ENCODE data around the gene BRSK1. TPM values are rescaled to one million over a fixed set of nuclear protein-coding genes. Genes with fewer than 3 reads are reported as not detected.

BRSK1 gene
- total and polyA plus RNA-seq, 2 of the 13 experiments (the other 11 are each of a cell fraction or from before 2014, with no cell fraction given) = 0.18 to 1.2 TPM

DNA sequence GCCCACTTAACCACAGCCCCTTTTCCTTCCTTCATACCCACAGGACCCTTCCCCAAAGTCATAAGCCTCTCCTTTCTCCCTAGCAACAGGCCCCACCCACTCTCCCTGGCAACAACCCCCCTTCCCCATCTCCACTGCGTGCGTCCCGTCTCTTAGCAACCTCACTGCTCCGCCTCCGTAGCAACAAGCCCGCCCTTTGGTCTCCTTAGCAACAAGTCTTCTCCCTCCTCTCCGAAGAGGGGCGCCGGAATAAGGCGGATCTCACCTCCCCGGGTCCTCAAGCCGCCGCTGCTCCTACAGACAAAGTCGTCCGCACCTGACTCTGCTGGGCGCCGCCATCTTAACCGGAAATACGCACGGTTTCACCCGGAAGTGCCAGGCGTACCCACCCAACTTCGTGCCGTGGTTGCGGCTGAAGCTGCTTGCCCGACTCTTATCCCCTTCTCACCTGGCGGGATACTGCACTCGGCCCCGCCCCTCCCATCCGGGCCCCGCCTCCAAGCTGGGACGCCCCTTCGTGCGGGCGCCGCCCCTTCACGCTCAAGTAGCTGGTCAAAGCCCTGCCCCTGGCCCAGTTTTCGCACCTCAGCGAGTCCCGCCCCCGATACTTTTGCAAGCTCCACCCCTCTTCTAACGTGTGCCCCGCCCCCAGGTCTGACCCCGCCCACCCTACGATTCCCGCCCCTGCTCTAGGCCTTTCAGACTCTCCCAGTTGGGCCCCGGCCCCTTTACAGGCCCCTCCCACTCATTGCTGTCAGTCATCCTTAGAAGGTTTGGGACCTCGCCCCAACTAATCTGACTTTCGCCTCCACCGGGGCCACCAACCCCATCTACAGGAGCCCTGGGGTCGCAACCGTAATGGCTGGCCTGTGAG is 3.8 kb upstream of the BRSK1 start, which contains the start of gene HSPBP1 (continued):
- TF ChIP-seq, protein P1, sequence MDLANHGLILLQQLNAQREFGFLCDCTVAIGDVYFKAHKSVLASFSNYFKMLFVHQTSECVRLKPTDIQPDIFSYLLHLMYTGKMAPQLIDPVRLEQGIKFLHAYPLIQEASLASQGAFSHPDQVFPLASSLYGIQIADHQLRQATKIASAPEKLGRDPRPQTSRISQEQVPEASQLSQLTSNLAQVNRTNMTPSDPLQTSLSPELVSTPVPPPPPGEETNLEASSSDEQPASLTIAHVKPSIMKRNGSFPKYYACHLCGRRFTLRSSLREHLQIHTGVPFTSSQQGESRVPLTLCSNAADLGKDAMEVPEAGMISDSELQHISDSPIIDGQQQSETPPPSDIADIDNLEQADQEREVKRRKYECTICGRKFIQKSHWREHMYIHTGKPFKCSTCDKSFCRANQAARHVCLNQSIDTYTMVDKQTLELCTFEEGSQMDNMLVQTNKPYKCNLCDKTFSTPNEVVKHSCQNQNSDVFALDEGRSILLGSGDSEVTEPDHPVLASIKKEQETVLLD (CRISPR knock-in tag; IDR thresholded peaks at IDR 0.05; ENCODE audit: low read depth) = 0 out of 2 replicates have a peak, but pooled peaks have one; percentile 38
- TF ChIP-seq SP5 (CRISPR knock-in tag; IDR thresholded peaks at IDR 0.05; ENCODE audit: borderline replicate concordance, low read depth) = peak; percentile 76
- TF ChIP-seq MED8 (CRISPR knock-in tag; IDR thresholded peaks at IDR 0.05; ENCODE audit: insufficient replicate concordance) = no peak
- TF ChIP-seq ZNF788 (CRISPR knock-in tag; IDR thresholded peaks at IDR 0.05; ENCODE audit: borderline replicate concordance) = peak; percentile 71; the same call in 1 of the 2 replicates
- no peak for TF ChIP-seq NCOA5 (CRISPR knock-in tag; IDR thresholded peaks at IDR 0.05)
- TF ChIP-seq, protein P2, sequence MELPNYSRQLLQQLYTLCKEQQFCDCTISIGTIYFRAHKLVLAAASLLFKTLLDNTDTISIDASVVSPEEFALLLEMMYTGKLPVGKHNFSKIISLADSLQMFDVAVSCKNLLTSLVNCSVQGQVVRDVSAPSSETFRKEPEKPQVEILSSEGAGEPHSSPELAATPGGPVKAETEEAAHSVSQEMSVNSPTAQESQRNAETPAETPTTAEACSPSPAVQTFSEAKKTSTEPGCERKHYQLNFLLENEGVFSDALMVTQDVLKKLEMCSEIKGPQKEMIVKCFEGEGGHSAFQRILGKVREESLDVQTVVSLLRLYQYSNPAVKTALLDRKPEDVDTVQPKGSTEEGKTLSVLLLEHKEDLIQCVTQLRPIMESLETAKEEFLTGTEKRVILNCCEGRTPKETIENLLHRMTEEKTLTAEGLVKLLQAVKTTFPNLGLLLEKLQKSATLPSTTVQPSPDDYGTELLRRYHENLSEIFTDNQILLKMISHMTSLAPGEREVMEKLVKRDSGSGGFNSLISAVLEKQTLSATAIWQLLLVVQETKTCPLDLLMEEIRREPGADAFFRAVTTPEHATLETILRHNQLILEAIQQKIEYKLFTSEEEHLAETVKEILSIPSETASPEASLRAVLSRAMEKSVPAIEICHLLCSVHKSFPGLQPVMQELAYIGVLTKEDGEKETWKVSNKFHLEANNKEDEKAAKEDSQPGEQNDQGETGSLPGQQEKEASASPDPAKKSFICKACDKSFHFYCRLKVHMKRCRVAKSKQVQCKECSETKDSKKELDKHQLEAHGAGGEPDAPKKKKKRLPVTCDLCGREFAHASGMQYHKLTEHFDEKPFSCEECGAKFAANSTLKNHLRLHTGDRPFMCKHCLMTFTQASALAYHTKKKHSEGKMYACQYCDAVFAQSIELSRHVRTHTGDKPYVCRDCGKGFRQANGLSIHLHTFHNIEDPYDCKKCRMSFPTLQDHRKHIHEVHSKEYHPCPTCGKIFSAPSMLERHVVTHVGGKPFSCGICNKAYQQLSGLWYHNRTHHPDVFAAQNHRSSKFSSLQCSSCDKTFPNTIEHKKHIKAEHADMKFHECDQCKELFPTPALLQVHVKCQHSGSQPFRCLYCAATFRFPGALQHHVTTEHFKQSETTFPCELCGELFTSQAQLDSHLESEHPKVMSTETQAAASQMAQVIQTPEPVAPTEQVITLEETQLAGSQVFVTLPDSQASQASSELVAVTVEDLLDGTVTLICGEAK (IDR thresholded peaks at IDR 0.05) = peak; percentile 90
- TF ChIP-seq, protein P2 (CRISPR knock-in tag; IDR thresholded peaks at IDR 0.05) = 0 out of 2 replicates have a peak, but pooled peaks have one; percentile 31
- TF ChIP-seq, protein P3, sequence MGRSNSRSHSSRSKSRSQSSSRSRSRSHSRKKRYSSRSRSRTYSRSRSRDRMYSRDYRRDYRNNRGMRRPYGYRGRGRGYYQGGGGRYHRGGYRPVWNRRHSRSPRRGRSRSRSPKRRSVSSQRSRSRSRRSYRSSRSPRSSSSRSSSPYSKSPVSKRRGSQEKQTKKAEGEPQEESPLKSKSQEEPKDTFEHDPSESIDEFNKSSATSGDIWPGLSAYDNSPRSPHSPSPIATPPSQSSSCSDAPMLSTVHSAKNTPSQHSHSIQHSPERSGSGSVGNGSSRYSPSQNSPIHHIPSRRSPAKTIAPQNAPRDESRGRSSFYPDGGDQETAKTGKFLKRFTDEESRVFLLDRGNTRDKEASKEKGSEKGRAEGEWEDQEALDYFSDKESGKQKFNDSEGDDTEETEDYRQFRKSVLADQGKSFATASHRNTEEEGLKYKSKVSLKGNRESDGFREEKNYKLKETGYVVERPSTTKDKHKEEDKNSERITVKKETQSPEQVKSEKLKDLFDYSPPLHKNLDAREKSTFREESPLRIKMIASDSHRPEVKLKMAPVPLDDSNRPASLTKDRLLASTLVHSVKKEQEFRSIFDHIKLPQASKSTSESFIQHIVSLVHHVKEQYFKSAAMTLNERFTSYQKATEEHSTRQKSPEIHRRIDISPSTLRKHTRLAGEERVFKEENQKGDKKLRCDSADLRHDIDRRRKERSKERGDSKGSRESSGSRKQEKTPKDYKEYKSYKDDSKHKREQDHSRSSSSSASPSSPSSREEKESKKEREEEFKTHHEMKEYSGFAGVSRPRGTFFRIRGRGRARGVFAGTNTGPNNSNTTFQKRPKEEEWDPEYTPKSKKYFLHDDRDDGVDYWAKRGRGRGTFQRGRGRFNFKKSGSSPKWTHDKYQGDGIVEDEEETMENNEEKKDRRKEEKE (IDR thresholded peaks at IDR 0.05) = no peak
- TF ChIP-seq, protein P4, sequence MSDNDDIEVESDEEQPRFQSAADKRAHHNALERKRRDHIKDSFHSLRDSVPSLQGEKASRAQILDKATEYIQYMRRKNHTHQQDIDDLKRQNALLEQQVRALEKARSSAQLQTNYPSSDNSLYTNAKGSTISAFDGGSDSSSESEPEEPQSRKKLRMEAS (IDR thresholded peaks at IDR 0.05) = peak; percentile 88
- TF ChIP-seq XBP1 (CRISPR knock-in tag; IDR thresholded peaks at IDR 0.05) = no peak
- no peak; the same call in 1 of the 2 replicates for TF ChIP-seq MEF2D (CRISPR knock-in tag; IDR thresholded peaks at IDR 0.05)
- peak; percentile 44; the same call in 1 of the 2 replicates for TF ChIP-seq ARHGAP35 (CRISPR knock-in tag; IDR thresholded peaks at IDR 0.05; ENCODE audit: borderline replicate concordance)
- no peak for TF ChIP-seq PCBP2 (optimal IDR thresholded peaks at IDR 0.05; ENCODE audit: low read depth, low read length, poor library complexity, severe bottlenecking)
- no peak for TF ChIP-seq MZF1 (CRISPR knock-in tag; IDR thresholded peaks at IDR 0.05; ENCODE audit: borderline replicate concordance)
